ENCODE data around the gene EDRF1. TPM values are rescaled to one million over a fixed set of nuclear protein-coding genes. Genes with fewer than 3 reads are reported as not detected.

The EDRF1 gene
- total RNA-seq, 1 experiment from 2014 or later: 40.5 TPM

DNA sequence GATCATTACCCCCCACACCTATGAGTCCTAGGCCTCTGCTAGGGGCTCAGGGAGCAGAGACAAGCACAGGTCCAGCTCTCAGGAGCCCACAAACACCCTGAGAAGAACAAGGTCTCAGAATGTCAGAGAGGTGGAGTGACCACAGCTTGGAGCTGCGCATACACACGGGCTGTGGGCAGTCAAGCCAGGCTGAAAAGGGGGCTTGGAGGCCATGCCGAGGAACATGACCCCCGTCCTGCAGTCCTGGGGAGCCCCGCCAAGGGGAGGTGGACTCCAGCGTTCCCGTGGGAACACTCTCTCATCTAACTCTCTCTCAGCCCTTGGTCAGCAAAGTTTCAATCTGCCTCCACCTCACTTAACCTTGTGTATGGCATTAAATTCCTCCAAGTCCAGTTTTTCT, 63.9 kb downstream of the EDRF1 start:
- no TSS peak for BruUV-seq (replicated peaks)
- Histone ChIP-seq H3K36me3 (ENCODE audit: insufficient read depth, low read length, poor library complexity, severe bottlenecking) (no peaks in the 10 kb centered on the region), H3K27me3 (replicated peaks; ENCODE audit: insufficient read depth, low read depth, low read length, poor library complexity) (no peaks in the 10 kb centered on the region), H3K4me1 (ENCODE audit: insufficient read depth, low read length, poor library complexity, severe bottlenecking) (no peaks in the 10 kb centered on the region), H3K9me3 (ENCODE audit: low read depth, low read length, poor library complexity, severe bottlenecking) (no peaks in the 10 kb centered on the region), H3K4me3 (ENCODE audit: low read depth, low read length, poor library complexity, severe bottlenecking) (no peak overlapping the region), H3K27ac (ENCODE audit: low read depth, low read length, poor library complexity, severe bottlenecking) (no peak overlapping the region)
- ChIA-PET CTCF (no interaction called here), POLR2A (ENCODE audit: low non-redundant PET) (no interaction called here)
- intact Hi-C loops (cut with micrococcal nuclease; ENCODE audit: unreplicated experiment): no loop called here
- TF ChIP-seq, protein P1, sequence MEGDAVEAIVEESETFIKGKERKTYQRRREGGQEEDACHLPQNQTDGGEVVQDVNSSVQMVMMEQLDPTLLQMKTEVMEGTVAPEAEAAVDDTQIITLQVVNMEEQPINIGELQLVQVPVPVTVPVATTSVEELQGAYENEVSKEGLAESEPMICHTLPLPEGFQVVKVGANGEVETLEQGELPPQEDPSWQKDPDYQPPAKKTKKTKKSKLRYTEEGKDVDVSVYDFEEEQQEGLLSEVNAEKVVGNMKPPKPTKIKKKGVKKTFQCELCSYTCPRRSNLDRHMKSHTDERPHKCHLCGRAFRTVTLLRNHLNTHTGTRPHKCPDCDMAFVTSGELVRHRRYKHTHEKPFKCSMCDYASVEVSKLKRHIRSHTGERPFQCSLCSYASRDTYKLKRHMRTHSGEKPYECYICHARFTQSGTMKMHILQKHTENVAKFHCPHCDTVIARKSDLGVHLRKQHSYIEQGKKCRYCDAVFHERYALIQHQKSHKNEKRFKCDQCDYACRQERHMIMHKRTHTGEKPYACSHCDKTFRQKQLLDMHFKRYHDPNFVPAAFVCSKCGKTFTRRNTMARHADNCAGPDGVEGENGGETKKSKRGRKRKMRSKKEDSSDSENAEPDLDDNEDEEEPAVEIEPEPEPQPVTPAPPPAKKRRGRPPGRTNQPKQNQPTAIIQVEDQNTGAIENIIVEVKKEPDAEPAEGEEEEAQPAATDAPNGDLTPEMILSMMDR (conservative IDR thresholded peaks at IDR 0.05; ENCODE audit: low read depth, low read length): no peak
- TF ChIP-seq EZH2 (IDR thresholded peaks at IDR 0.05; ENCODE audit: borderline replicate concordance, low read depth, low read length, poor library complexity, severe bottlenecking): no peak
- DNase-seq (ENCODE audit: low spot score): no peak

DNA sequence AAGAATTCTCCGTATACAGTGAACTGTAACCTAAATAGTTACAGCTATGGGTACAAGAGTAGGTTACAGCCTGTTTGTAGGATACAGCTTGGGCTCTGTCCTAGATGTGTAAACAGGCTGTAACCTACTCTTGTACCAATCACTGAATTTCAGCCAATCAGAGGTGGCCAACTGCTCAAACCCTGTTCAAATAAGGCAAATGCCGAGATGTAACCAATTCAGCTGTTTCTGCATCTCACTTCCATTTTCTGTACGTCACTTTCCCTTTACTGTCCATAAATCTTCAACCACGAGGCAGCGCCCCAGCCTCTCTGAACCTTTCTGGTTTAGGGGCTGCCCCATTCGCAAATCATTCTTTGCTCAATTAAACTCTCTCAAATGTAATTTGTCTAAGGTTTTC, 64.4 kb downstream of the EDRF1 start:
- no peak overlapping the region for H3K4me3 ChIP-seq (ENCODE audit: low read depth, low read length, poor library complexity, severe bottlenecking)
- no peak for DNase-seq (ENCODE audit: low spot score)

DNA sequence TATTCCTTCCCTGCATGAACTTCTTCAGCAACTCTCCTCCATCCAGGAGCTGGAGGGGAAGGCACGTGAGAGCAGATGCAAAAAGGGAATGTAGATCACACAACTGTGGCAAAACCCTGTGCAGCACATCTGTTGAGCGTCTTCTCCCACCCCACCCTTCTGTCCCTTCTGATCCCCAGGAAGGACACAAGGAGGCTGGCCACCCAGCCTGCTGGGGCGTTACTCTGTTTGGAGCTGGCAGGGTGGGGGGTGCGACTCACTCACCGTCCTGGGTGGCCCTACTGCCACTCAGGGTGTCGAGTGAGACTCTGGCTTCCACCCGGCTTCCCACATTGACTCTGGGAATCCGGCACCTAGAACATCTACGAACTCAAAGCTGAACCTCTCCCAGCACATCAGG, 66.3 kb downstream of the EDRF1 start:
- H3K27ac ChIP-seq (ENCODE audit: low read depth, low read length, poor library complexity, severe bottlenecking): no peak overlapping the region
- H3K4me1 ChIP-seq (ENCODE audit: insufficient read depth, low read length, poor library complexity, severe bottlenecking): no peaks in the 10 kb centered on the region
- H3K27me3 ChIP-seq (replicated peaks; ENCODE audit: insufficient read depth, low read depth, low read length, poor library complexity): no peaks in the 10 kb centered on the region
- BruUV-seq (replicated peaks): no TSS peak
- ChIA-PET CTCF (no interaction called here), POLR2A (ENCODE audit: low non-redundant PET) (no interaction called here)
- no peaks in the 10 kb centered on the region for H3K9me3 ChIP-seq (ENCODE audit: low read depth, low read length, poor library complexity, severe bottlenecking)
- no peak for DNase-seq (ENCODE audit: low spot score)
- no peaks in the 10 kb centered on the region for H3K36me3 ChIP-seq (ENCODE audit: insufficient read depth, low read length, poor library complexity, severe bottlenecking)
- intact Hi-C loops (cut with micrococcal nuclease; ENCODE audit: unreplicated experiment): no loop called here
- no peak overlapping the region for H3K4me3 ChIP-seq (ENCODE audit: low read depth, low read length, poor library complexity, severe bottlenecking)
- TF ChIP-seq, protein P1 (conservative IDR thresholded peaks at IDR 0.05; ENCODE audit: low read depth, low read length): no peak
- TF ChIP-seq EZH2 (IDR thresholded peaks at IDR 0.05; ENCODE audit: borderline replicate concordance, low read depth, low read length, poor library complexity, severe bottlenecking): no peak

More for the DNA sequence above, 64.4 kb downstream of the EDRF1 start:
- Histone ChIP-seq H3K27ac (ENCODE audit: low read depth, low read length, poor library complexity, severe bottlenecking) (no peak overlapping the region), H3K9me3 (ENCODE audit: low read depth, low read length, poor library complexity, severe bottlenecking) (no peaks in the 10 kb centered on the region), H3K36me3 (ENCODE audit: insufficient read depth, low read length, poor library complexity, severe bottlenecking) (no peaks in the 10 kb centered on the region), H3K27me3 (replicated peaks; ENCODE audit: insufficient read depth, low read depth, low read length, poor library complexity) (no peaks in the 10 kb centered on the region), H3K4me1 (ENCODE audit: insufficient read depth, low read length, poor library complexity, severe bottlenecking) (no peaks in the 10 kb centered on the region)
- intact Hi-C loops (cut with micrococcal nuclease; ENCODE audit: unreplicated experiment): no loop called here
- CTCF ChIA-PET: no interaction called here
- no peak for TF ChIP-seq EZH2 (IDR thresholded peaks at IDR 0.05; ENCODE audit: borderline replicate concordance, low read depth, low read length, poor library complexity, severe bottlenecking)
- TF ChIP-seq, protein P1 (conservative IDR thresholded peaks at IDR 0.05; ENCODE audit: low read depth, low read length): no peak
- POLR2A ChIA-PET (ENCODE audit: low non-redundant PET): no interaction called here
- BruUV-seq (replicated peaks): no TSS peak

All from A673 (cell line).